ENCODE data around the gene TMEM53. TPM values are rescaled to one million over a fixed set of nuclear protein-coding genes. Genes with fewer than 3 reads are reported as not detected.

The TMEM53 gene
- total and polyA plus RNA-seq, 9 donors, result 4.1 to 17.9 (median 11.4) TPM

DNA sequence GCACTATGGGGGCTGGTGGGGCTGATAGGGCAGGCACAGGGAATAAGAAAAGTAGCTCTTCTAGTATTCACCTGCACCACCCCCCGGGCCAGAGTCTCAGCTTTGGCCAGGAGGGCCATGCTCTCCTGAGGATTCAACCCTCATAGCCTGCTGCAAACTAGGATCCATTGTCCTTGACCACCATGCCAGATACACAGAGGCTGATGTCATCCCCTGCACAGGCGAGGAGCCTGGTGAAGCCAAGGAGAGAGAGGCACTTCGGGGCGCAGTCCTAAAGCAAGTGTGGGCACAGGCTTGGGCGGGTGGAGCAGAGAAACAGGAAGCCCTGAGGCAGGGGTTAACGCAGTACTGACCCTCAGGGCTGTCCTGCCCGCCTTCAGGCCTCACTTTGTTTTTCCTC, 29.5 kb downstream of the TMEM53 start:
- no peak overlapping the region for H3K27ac ChIP-seq

DNA sequence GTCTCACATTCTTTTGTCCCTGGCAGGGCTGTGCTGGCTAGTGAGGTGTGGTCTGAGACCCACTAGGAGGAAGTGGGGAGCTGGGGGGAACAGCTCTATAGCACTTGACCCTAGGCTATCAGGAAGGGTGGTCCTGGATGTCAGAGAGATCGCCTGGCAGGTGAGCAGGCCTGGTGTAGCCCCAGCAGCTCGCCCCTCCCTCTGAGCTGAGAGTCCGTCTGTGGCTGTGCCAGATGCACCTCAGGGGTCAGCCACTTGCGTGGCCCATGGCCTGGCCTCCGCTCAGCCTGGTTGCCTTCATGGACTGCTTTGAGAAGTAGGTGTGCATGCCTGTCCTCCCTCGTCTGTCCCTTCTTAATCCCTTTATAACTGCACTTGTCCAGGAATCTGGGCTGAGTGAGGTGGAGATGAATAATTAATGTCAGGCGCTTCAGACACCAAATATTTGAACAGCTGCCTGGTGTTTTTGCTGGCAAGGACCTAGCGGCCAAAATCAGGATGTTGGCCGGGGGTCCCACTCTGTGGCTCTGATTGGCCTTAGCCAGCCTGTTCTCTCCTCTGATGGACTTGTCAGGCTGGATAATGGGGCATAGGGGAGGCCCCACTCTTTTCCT, 30.5 kb downstream of the TMEM53 start:
- Histone ChIP-seq H3K4me3 (no peak overlapping the region), H3K27me3 (no peaks in the 10 kb centered on the region), H3K27ac (no peak overlapping the region), H3K4me1 (ENCODE audit: insufficient read depth) (peaks cover 6% of the 10 kb centered on the region), H3K36me3 (no peaks in the 10 kb centered on the region), H3K9me3 (no peaks in the 10 kb centered on the region)
- 65 to 69% (median 68%) methylated on average over 8 to 9 of the region's 9 CpGs for WGBS, 3 donors
- DNase-seq, result no peak
- intact Hi-C loops (cut with DNase I), result loop anchor here in 1 of 4 donors (10.0 kb wide), 1 partner anchor 639 kb away; no protein-coding TSS in a partner anchor
- TF ChIP-seq POLR2A (IDR thresholded peaks at IDR 0.05), result no peak

More for the DNA sequence above, 29.5 kb downstream of the TMEM53 start:
- Histone ChIP-seq H3K27me3 (no peaks in the 10 kb centered on the region), H3K9me3 (no peaks in the 10 kb centered on the region), H3K4me1 (ENCODE audit: insufficient read depth) (peaks cover 6% of the 10 kb centered on the region), H3K36me3 (no peaks in the 10 kb centered on the region), H3K4me3 (no peak overlapping the region)
- 79 to 89% (median 88%) methylated on average over 7 of the region's 7 CpGs for WGBS, 3 donors
- no peak for DNase-seq
- TF ChIP-seq EP300 (IDR thresholded peaks at IDR 0.05) (no peak), POLR2A (IDR thresholded peaks at IDR 0.05) (no peak)
- TF ChIP-seq, protein P1, sequence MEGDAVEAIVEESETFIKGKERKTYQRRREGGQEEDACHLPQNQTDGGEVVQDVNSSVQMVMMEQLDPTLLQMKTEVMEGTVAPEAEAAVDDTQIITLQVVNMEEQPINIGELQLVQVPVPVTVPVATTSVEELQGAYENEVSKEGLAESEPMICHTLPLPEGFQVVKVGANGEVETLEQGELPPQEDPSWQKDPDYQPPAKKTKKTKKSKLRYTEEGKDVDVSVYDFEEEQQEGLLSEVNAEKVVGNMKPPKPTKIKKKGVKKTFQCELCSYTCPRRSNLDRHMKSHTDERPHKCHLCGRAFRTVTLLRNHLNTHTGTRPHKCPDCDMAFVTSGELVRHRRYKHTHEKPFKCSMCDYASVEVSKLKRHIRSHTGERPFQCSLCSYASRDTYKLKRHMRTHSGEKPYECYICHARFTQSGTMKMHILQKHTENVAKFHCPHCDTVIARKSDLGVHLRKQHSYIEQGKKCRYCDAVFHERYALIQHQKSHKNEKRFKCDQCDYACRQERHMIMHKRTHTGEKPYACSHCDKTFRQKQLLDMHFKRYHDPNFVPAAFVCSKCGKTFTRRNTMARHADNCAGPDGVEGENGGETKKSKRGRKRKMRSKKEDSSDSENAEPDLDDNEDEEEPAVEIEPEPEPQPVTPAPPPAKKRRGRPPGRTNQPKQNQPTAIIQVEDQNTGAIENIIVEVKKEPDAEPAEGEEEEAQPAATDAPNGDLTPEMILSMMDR (IDR thresholded peaks at IDR 0.05), result no peak
- intact Hi-C loops (cut with DNase I), result loop anchor here in 2 of 4 donors (5.0 to 10.0 kb wide), 2 partner anchors 33 to 640 kb away; no protein-coding TSS in a partner anchor

DNA sequence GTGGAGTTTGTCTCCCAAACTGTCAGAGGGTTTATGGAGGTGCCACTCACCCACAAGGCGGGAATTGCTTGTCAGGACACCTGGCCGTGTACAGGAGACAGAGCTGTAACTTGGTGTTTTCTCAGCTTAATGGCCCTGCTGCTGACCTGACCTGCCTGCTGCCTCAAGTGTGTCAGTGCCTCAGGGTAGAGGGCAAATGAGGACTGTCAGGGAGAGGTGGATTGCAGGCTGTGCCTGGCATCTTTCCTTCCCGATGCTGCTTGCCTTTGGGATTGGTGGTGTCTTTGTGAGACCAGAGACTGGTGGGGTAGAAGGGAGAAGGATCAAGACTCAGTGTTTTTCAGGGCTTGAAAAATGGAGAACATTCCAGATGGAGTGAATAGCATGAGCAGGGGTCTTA, 31.4 kb downstream of the TMEM53 start:
- 82 to 92% (median 90%) methylated on average over 3 of the region's 3 CpGs for WGBS, 3 donors
- Histone ChIP-seq H3K36me3 (no peaks in the 10 kb centered on the region), H3K9me3 (no peaks in the 10 kb centered on the region), H3K4me3 (no peak overlapping the region), H3K27ac (no peak overlapping the region), H3K27me3 (no peaks in the 10 kb centered on the region), H3K4me1 (ENCODE audit: insufficient read depth) (peaks cover 6% of the 10 kb centered on the region)
- TF ChIP-seq POLR2A (IDR thresholded peaks at IDR 0.05) (no peak), EP300 (IDR thresholded peaks at IDR 0.05) (no peak)
- TF ChIP-seq, protein P1 (IDR thresholded peaks at IDR 0.05), result no peak
- no peak for DNase-seq
- intact Hi-C loops (cut with DNase I), result loop anchor here in 1 of 4 donors (10.0 kb wide), 1 partner anchor 638 kb away; no protein-coding TSS in a partner anchor

DNA sequence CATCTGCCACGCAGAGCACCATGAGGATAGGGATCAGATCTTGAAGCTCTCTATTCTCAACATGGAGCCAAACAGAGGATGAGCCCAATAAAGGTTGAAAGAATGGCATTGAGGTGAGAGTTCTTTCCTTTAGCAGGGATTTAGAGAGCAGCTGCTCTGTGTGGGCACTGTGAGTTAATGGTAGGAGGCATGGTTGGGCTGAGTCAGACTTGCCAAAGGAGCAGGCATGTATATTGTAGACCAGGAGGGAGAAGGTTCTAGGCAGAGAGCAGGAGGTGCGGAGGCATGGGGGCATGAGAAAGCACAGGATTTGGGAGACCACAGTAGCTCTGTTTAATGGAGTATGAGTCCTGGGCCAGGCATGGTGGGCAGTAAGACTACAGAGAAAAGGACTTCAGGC, 32.0 kb downstream of the TMEM53 start:
- no peak overlapping the region for H3K27ac ChIP-seq
- H3K27me3 ChIP-seq, result no peaks in the 10 kb centered on the region
- peaks cover 6% of the 10 kb centered on the region for H3K4me1 ChIP-seq (ENCODE audit: insufficient read depth)
- no peak for TF ChIP-seq POLR2A (IDR thresholded peaks at IDR 0.05)
- TF ChIP-seq, protein P1 (IDR thresholded peaks at IDR 0.05), result no peak
- no peak for TF ChIP-seq EP300 (IDR thresholded peaks at IDR 0.05)
- H3K9me3 ChIP-seq, result no peaks in the 10 kb centered on the region
- WGBS, 3 donors, result 96 to 98% (median 97%) methylated on average over 2 of the region's 2 CpGs
- no peak for DNase-seq
- H3K36me3 ChIP-seq, result no peaks in the 10 kb centered on the region
- H3K4me3 ChIP-seq, result no peak overlapping the region
- intact Hi-C loops (cut with DNase I), result loop anchor here in 1 of 4 donors (10.0 kb wide), 1 partner anchor 637 kb away; no protein-coding TSS in a partner anchor

Data from ovary (tissue), 9 donors.